GM12878 (cell line): ENCODE results near the gene JAKMIP1. TPM values are rescaled to one million over a fixed set of nuclear protein-coding genes. Genes with fewer than 3 reads are reported as not detected.

Experiments used
- ATAC-seq: fragments of 200-7000 bp; cut with Tn5 transposase; 3 replicates; pipeline ENCODE4 v1.9.1; 2020; ENCODE audit warnings: mild to moderate bottlenecking, moderate library complexity
- BruUV-seq: library from RNA; stranded (reverse); fragments of 400-500 nt; replicated peaks from 2 replicates; lab custom pipeline; 2021; lab: Mats Ljungman, UMichigan
- CTCF ChIA-PET: fragments of 300-600 bp; sonication (Branson Sonifier 250); formaldehyde crosslinking; extraction: SDS; loops from one replicate; lab custom pipeline; 2021; ENCODE audit warnings: inconsistent platforms; lab: Yijun Ruan, JAX
- POLR2A ChIA-PET: fragments of 350-600 bp; formaldehyde crosslinking; extraction: SDS; loops from one replicate; lab custom pipeline; 2021; ENCODE audit warnings: inconsistent platforms; lab: Charles Lee
- RAD21 ChIA-PET: fragments of 300-600 bp; sonication (Branson Sonifier 250); formaldehyde crosslinking; loops from one replicate; lab custom pipeline; 2023; ENCODE audit warnings: antibody characterized with exemption; ENCODE audit not compliant: unreplicated experiment; lab: Charles Lee
- SMC1A ChIA-PET: fragments of 300-600 bp; sonication (Branson Sonifier 250); formaldehyde crosslinking; loops from one replicate; lab custom pipeline; 2023; ENCODE audit not compliant: unreplicated experiment, uncharacterized antibody; lab: Charles Lee
- DNase-seq: peaks from one replicate; pipeline ENCODE4 v3.0.0-alpha.2; 2011; ENCODE audit warnings: low read depth, low spot score
- FAIRE-seq: peaks from 3 replicates; lab custom pipeline; 2011; peaks lifted over from hg19 to GRCh38; lab: Jason Lieb, UNC
- H2AFZ ChIP-seq: 2 replicates; pipeline ENCODE4 v1.6.0; 2011; ENCODE audit warnings: low read depth, low read length, control low read depth; ENCODE audit not compliant: control insufficient read depth
- H3K27ac ChIP-seq: 2 replicates; pipeline ENCODE4 v1.5.1; 2011; ENCODE audit warnings: control low read depth; ENCODE audit not compliant: control insufficient read depth, insufficient read depth
- H3K27me3 ChIP-seq, 2 experiments: replicated peaks in 1 of 2; 2 replicates each; pipeline versions ENCODE4 v1.6.0 to v1.6.1; 2011; ENCODE audit warnings: low read length in 1 of 2; ENCODE audit not compliant: control insufficient read depth in 2 of 2, insufficient read depth in 2 of 2
- H3K36me3 ChIP-seq, 2 experiments: 2 replicates each; pipeline ENCODE4 v1.5.1; 2011; ENCODE audit warnings: low read length in 1 of 2; ENCODE audit not compliant: control insufficient read depth in 2 of 2, insufficient read depth in 2 of 2
- H3K4me1 ChIP-seq: 2 replicates; pipeline ENCODE4 v1.6.1; 2011; ENCODE audit warnings: mild to moderate bottlenecking, low read length, moderate library complexity, mixed read lengths; ENCODE audit not compliant: control insufficient read depth, insufficient read depth
- H3K4me2 ChIP-seq: 2 replicates; pipeline ENCODE4 v1.6.0; 2011; ENCODE audit warnings: control low read depth; ENCODE audit not compliant: control insufficient read depth, insufficient read depth
- H3K4me3 ChIP-seq: fragments of 200-600 bp; sonication (generic); 2 replicates; pipeline ENCODE4 v1.5.1; 2016
- H3K79me2 ChIP-seq: 2 replicates; pipeline ENCODE4 v1.6.0; 2011; ENCODE audit warnings: low read length; ENCODE audit not compliant: control insufficient read depth, insufficient read depth
- H3K9ac ChIP-seq: 2 replicates; pipeline ENCODE4 v1.8.0; 2011; ENCODE audit warnings: low read length, control low read depth, mixed read lengths; ENCODE audit not compliant: control insufficient read depth, insufficient read depth
- H3K9me3 ChIP-seq: replicated peaks from 3 replicates; pipeline ENCODE4 v1.5.1; 2011; ENCODE audit warnings: mild to moderate bottlenecking, low read length; ENCODE audit not compliant: control insufficient read depth, insufficient read depth
- H4K20me1 ChIP-seq: 2 replicates; pipeline ENCODE4 v1.6.0; 2011; ENCODE audit not compliant: control insufficient read depth, insufficient read depth
- BRCA1 ChIP-seq: IDR thresholded peaks from 2 replicates; pipeline ENCODE4 v1.6.1; 2011; ENCODE audit warnings: low read depth, low read length, improper control_type of control experiment
- CBFB ChIP-seq: IDR thresholded peaks from 2 replicates; pipeline ENCODE4 v1.6.1; 2016; ENCODE audit warnings: antibody characterized with exemption, low read depth
- CREM ChIP-seq: IDR thresholded peaks from 2 replicates; pipeline ENCODE4 v1.6.1; 2014; ENCODE audit warnings: antibody characterized with exemption, low read depth
- EZH2 ChIP-seq: IDR thresholded peaks from 2 replicates; pipeline ENCODE4 v1.6.1; 2012; ENCODE audit warnings: low read depth, mild to moderate bottlenecking, control low read depth, inconsistent platforms, low read length, borderline replicate concordance; ENCODE audit not compliant: control insufficient read depth
- FOXK2 ChIP-seq: fragments of 450-650 bp; IDR thresholded peaks from 2 replicates; pipeline ENCODE4 v1.6.1; 2017; ENCODE audit warnings: mild to moderate bottlenecking, moderate library complexity
- GATAD2B ChIP-seq: fragments of 450-650 bp; conservative IDR thresholded peaks from 2 replicates; pipeline ENCODE4 v1.6.1; 2017; ENCODE audit warnings: low read depth, mild to moderate bottlenecking, moderate library complexity
- HDGF ChIP-seq: fragments of 450-650 bp; IDR thresholded peaks from 2 replicates; pipeline ENCODE4 v1.6.1; 2016; ENCODE audit warnings: antibody characterized with exemption
- SIN3A ChIP-seq: IDR thresholded peaks from 2 replicates; pipeline ENCODE4 v1.6.1; 2012; ENCODE audit warnings: low read depth, low read length, improper control_type of control experiment
- STAT1 ChIP-seq: fragments of 450-650 bp; conservative IDR thresholded peaks from 2 replicates; pipeline ENCODE4 v1.6.1; 2014; ENCODE audit warnings: antibody characterized with exemption, mild to moderate bottlenecking
- TCF7 ChIP-seq: IDR thresholded peaks from 2 replicates; pipeline ENCODE4 v1.6.1; 2014; ENCODE audit warnings: antibody characterized with exemption, borderline replicate concordance
- WRNIP1 ChIP-seq: IDR thresholded peaks from 2 replicates; pipeline ENCODE4 v1.6.1; 2011; ENCODE audit warnings: low read depth, low read length, improper control_type of control experiment, borderline replicate concordance
- ZBTB33 ChIP-seq: fragments of 450-650 bp; IDR thresholded peaks from 2 replicates; pipeline ENCODE4 v1.6.1; 2017; ENCODE audit warnings: mild to moderate bottlenecking
- ZNF24 ChIP-seq: fragments of 450-650 bp; IDR thresholded peaks from 2 replicates; pipeline ENCODE4 v1.6.1; 2017; ENCODE audit warnings: antibody characterized with exemption, mild to moderate bottlenecking
- ZNF274 ChIP-seq: IDR thresholded peaks from one replicate; pipeline ENCODE4 v1.8.0; 2011; ENCODE audit not compliant: insufficient read length, insufficient read depth
- WGBS: methylation state at CpG from one replicate; pipeline ENCODE4 v1.1.6; 2016; ENCODE audit warnings: low lambda C conversion rate; ENCODE audit not compliant: insufficient replicate concordance, insufficient coverage; ENCODE audit errors: missing lambda C conversion rate; 5-methylcytosine and 5-hydroxymethylcytosine counted together
- in situ Hi-C: fragments of 300-500 bp; cut with MboI; formaldehyde crosslinking; loops from 9 replicates; pipeline ENCODE4 v1.14.3; 2018; ENCODE audit warnings: mixed read lengths
- intact Hi-C: fragments of 100-400 bp; cut with micrococcal nuclease; formaldehyde crosslinking; loops from one replicate; pipeline ENCODE4 v1.14.2; 2022; ENCODE audit not compliant: unreplicated experiment
- polyA plus RNA-seq, 11 experiments: library from polyadenylated mRNA; depleted of rRNA in 4 of 11; unstranded in 6 of 11; stranded (reverse) in 5 of 11; fragments of >200 nt; fragmentation: Nextera tagmentation in 4 of 11; fragmentation: Illumina TruSeq in 1 of 11; extraction: Ambion mirVana in 4 of 11; extraction: Trizol in 1 of 11; gene quantifications; 1 replicate in 1 of 11; 2 replicates in 10 of 11; pipeline versions ENCODE4 v1.2.1 to v1.2.3, GENCODE V29; 2011 to 2016; ENCODE audit warnings: inconsistent platforms in 2 of 11, missing spikeins in 2 of 11, low read depth in 1 of 11
- total RNA-seq, 4 experiments: library from RNA; depleted of rRNA in 3 of 4; stranded (reverse); fragments of >200 nt in 3 of 4; fragmentation: Illumina TruSeq in 1 of 4; extraction: Trizol in 1 of 4; gene quantifications; 2 replicates each; pipeline versions ENCODE4 v1.2.1 to v1.2.3, GENCODE V29; 2013 to 2021

JAKMIP1 gene
- total and polyA plus RNA-seq, 10 of the 15 experiments (the other 5 are each of a cell fraction or from before 2014, with no cell fraction given): 0.52 to 16.7 (median 12.3) TPM

GRCh38 chr4:6148506-6149205 lies 51.7 kb downstream of the JAKMIP1 start (continued):
- TF ChIP-seq WRNIP1: no peak

GRCh38 chr4:6147441-6147840 lies 52.9 kb downstream of the JAKMIP1 start:
- ChIA-PET RAD21 (no interaction called here), SMC1A (no interaction called here), CTCF (interaction anchor here (0.5 to 1.0 kb wide), 2 partner anchors 55 to 72 kb away, joined by 3 read pairs; no protein-coding TSS in a partner anchor), POLR2A (no interaction called here)
- peaks cover 5% of the 10 kb centered on the region; the same call in 2 of the 3 replicates for H3K9me3 ChIP-seq
- TF ChIP-seq GATAD2B (no peak), CREM (no peak), ZNF24 (no peak), TCF7 (no peak), ZBTB33 (no peak), BRCA1 (no peak), EZH2 (no peak), CBFB (no peak), STAT1 (no peak), HDGF (no peak), SIN3A (no peak), FOXK2 (no peak), ZNF274 (no peak)
- no peaks in the 10 kb centered on the region for H4K20me1 ChIP-seq
- BruUV-seq: no TSS peak
- FAIRE-seq (no peak), DNase-seq (no peak), ATAC-seq (no peak)
- no peaks in the 10 kb centered on the region; a peak in 1 of 4 replicates for H3K36me3 ChIP-seq
- H2AFZ ChIP-seq: no peak overlapping the region
- no peaks in the 10 kb centered on the region for H3K79me2 ChIP-seq
- no peak overlapping the region for H3K27ac ChIP-seq
- H3K27me3 ChIP-seq: no peaks in the 10 kb centered on the region
- intact Hi-C loops (no loop called here), in situ Hi-C loops (no loop called here)
- H3K4me1 ChIP-seq: no peaks in the 10 kb centered on the region
- no peak overlapping the region for H3K9ac ChIP-seq
- no peak overlapping the region for H3K4me3 ChIP-seq
- H3K4me2 ChIP-seq: no peak overlapping the region
- WGBS: 80% methylated on average over 6 of the region's 6 CpGs
